Measurements from ENCODE around the gene PSMB2. TPM values are rescaled to one million over a fixed set of nuclear protein-coding genes. Genes with fewer than 3 reads are reported as not detected.
"Not testable (repeated sequence)": the region's sequence is repeated elsewhere in the genome, so short reads cannot be mapped to it uniquely, and the experiment has no call there.

The PSMB2 gene
- total RNA-seq, 1 experiment from 2014 or later: 86.0 TPM

GRCh38 chr1:35586808-35587207, 54.5 kb downstream of the PSMB2 start:
- Histone ChIP-seq H2BK12ac (ENCODE audit: insufficient read length, low read depth, low read length) (no peak overlapping the region), H3K4me1 (ENCODE audit: insufficient read depth, low read length) (no peaks in the 10 kb centered on the region), H4K5ac (ENCODE audit: insufficient read length, low read depth, low read length) (no peak overlapping the region), H2AK5ac (ENCODE audit: insufficient read length, low read length) (no peak overlapping the region), H3K23me2 (ENCODE audit: insufficient read length, low read depth, low read length, poor library complexity, severe bottlenecking) (no peaks in the 10 kb centered on the region), H4K8ac (replicated peaks; ENCODE audit: insufficient read length, low read depth, low read length) (no peak overlapping the region), H4K91ac (ENCODE audit: insufficient read length, low read depth, low read length) (no peak overlapping the region), H3K14ac (ENCODE audit: insufficient read depth, low read length) (no peak overlapping the region), H2BK5ac (ENCODE audit: insufficient read length, low read length) (no peak overlapping the region), H2AFZ (ENCODE audit: low read length) (no peak overlapping the region), H3K79me1 (ENCODE audit: insufficient read depth, low read depth, low read length, poor library complexity, severe bottlenecking) (no peaks in the 10 kb centered on the region), H2BK15ac (ENCODE audit: low read depth, low read length) (no peak overlapping the region), H3K4ac (ENCODE audit: low read depth, low read length) (no peak overlapping the region), H3K18ac (ENCODE audit: insufficient read length, low read depth, low read length) (no peak overlapping the region), H4K20me1 (ENCODE audit: control insufficient read depth, insufficient read depth, insufficient read length) (peaks cover 2% of the 10 kb centered on the region), H3T11ph (ENCODE audit: low read length) (no peak overlapping the region), H3K27me3 (ENCODE audit: insufficient read depth, low read length) (no peaks in the 10 kb centered on the region), H3K9me3 (ENCODE audit: control insufficient read depth, low read depth, low read length) (no peaks in the 10 kb centered on the region), H3K23ac (ENCODE audit: insufficient read length, low read depth, low read length) (no peak overlapping the region), H3K4me2 (ENCODE audit: insufficient read depth, insufficient read length, low read length) (no peak overlapping the region), H2BK20ac (ENCODE audit: low read depth, low read length, poor library complexity, severe bottlenecking) (no peak overlapping the region), H2BK120ac (ENCODE audit: low read depth, low read length, poor library complexity, severe bottlenecking) (no peak overlapping the region), H3K79me2 (ENCODE audit: insufficient read depth, low read length) (no peaks in the 10 kb centered on the region), H3K27ac (ENCODE audit: insufficient read length, low read depth, low read length) (no peak overlapping the region), H3K9ac (ENCODE audit: extremely low read depth, insufficient read length, low read length) (no peak overlapping the region), H3K56ac (ENCODE audit: insufficient read length, low read depth, low read length) (no peak overlapping the region)
- H3K4me3 Mint-ChIP-seq: no peak overlapping the region
- H3K36me3 Mint-ChIP-seq (ENCODE audit: insufficient read depth in 1 of 3, low read depth in 3 of 3): 0 out of 7 replicates have a peak, but pooled peaks cover 0 to 3% (median 0%) of the 10 kb centered on the region in 3 experiments
- H3K9me3 Mint-ChIP-seq: no peaks in the 10 kb centered on the region; a peak in 1 of 5 replicates
- peaks cover 2% of the 10 kb centered on the region for H3K27me3 Mint-ChIP-seq (ENCODE audit: low read depth)
- TF ChIP-seq, protein P1, sequence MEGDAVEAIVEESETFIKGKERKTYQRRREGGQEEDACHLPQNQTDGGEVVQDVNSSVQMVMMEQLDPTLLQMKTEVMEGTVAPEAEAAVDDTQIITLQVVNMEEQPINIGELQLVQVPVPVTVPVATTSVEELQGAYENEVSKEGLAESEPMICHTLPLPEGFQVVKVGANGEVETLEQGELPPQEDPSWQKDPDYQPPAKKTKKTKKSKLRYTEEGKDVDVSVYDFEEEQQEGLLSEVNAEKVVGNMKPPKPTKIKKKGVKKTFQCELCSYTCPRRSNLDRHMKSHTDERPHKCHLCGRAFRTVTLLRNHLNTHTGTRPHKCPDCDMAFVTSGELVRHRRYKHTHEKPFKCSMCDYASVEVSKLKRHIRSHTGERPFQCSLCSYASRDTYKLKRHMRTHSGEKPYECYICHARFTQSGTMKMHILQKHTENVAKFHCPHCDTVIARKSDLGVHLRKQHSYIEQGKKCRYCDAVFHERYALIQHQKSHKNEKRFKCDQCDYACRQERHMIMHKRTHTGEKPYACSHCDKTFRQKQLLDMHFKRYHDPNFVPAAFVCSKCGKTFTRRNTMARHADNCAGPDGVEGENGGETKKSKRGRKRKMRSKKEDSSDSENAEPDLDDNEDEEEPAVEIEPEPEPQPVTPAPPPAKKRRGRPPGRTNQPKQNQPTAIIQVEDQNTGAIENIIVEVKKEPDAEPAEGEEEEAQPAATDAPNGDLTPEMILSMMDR (conservative IDR thresholded peaks at IDR 0.05): no peak
- peaks cover 5 to 8% of the 10 kb centered on the region in 2 experiments for H3K4me1 Mint-ChIP-seq
- no peak for DNase-seq
- no CpG with 5 or more reads among the region's 7 CpGs for WGBS (ENCODE audit: extremely low coverage, insufficient read length, low lambda C conversion rate)
- H3K27ac Mint-ChIP-seq: no peak overlapping the region

- not testable (repeated sequence) for H3K23ac ChIP-seq (ENCODE audit: insufficient read length, low read depth, low read length); H4K8ac ChIP-seq (replicated peaks; ENCODE audit: insufficient read length, low read depth, low read length); H3K27me3 Mint-ChIP-seq (ENCODE audit: low read depth); H2BK5ac ChIP-seq (ENCODE audit: insufficient read length, low read length); H3K18ac ChIP-seq (ENCODE audit: insufficient read length, low read depth, low read length); H2BK20ac ChIP-seq (ENCODE audit: low read depth, low read length, poor library complexity, severe bottlenecking); H4K91ac ChIP-seq (ENCODE audit: insufficient read length, low read depth, low read length); H3K27ac Mint-ChIP-seq; H3K14ac ChIP-seq (ENCODE audit: insufficient read depth, low read length); H3K9ac ChIP-seq (ENCODE audit: extremely low read depth, insufficient read length, low read length); H3K27me3 ChIP-seq (ENCODE audit: insufficient read depth, low read length); H3K4me1 ChIP-seq (ENCODE audit: insufficient read depth, low read length); H3K79me2 ChIP-seq (ENCODE audit: insufficient read depth, low read length); H4K5ac ChIP-seq (ENCODE audit: insufficient read length, low read depth, low read length); H2AK5ac ChIP-seq (ENCODE audit: insufficient read length, low read length); H3K56ac ChIP-seq (ENCODE audit: insufficient read length, low read depth, low read length); H3K9me3 ChIP-seq (ENCODE audit: control insufficient read depth, low read depth, low read length); H3K4ac ChIP-seq (ENCODE audit: low read depth, low read length); H2BK15ac ChIP-seq (ENCODE audit: low read depth, low read length); H3K36me3 Mint-ChIP-seq (ENCODE audit: insufficient read depth in 1 of 3, low read depth in 3 of 3); H3K4me2 ChIP-seq (ENCODE audit: insufficient read depth, insufficient read length, low read length); H2BK12ac ChIP-seq (ENCODE audit: insufficient read length, low read depth, low read length); H3K23me2 ChIP-seq (ENCODE audit: insufficient read length, low read depth, low read length, poor library complexity, severe bottlenecking); H3K27ac ChIP-seq (ENCODE audit: insufficient read length, low read depth, low read length); H4K20me1 ChIP-seq (ENCODE audit: control insufficient read depth, insufficient read depth, insufficient read length); DNase-seq; H3T11ph ChIP-seq (ENCODE audit: low read length); H3K4me3 Mint-ChIP-seq; H2AFZ ChIP-seq (ENCODE audit: low read length); H3K9me3 Mint-ChIP-seq; H3K4me1 Mint-ChIP-seq; H2BK120ac ChIP-seq (ENCODE audit: low read depth, low read length, poor library complexity, severe bottlenecking); H3K79me1 ChIP-seq (ENCODE audit: insufficient read depth, low read depth, low read length, poor library complexity, severe bottlenecking)
- no CpG with 5 or more reads among the region's 1 CpG for WGBS (ENCODE audit: extremely low coverage, insufficient read length, low lambda C conversion rate)
Observed at GRCh38 chr1:35585805-35586204, 55.5 kb downstream of the PSMB2 start.

Data from H9 (cell line).